PFSK-1 (cell line): ENCODE data around the gene OGFR.

Source experiments
- POLR2AphosphoS5 ChIP-seq: IDR thresholded peaks from 2 replicates; pipeline ENCODE4 v1.6.1; 2012; ENCODE audit warnings: low read depth, mild to moderate bottlenecking, control low read depth, low read length, moderate library complexity
- REST ChIP-seq, 2 experiments: IDR thresholded peaks; 2 replicates each; pipeline versions ENCODE4 v1.6.1 to v1.8.0; 2011 to 2012; ENCODE audit warnings: low read depth in 2 of 2, low read length in 2 of 2, control low read depth in 1 of 2, inconsistent platforms in 1 of 2, mild to moderate bottlenecking in 1 of 2, moderate library complexity in 1 of 2; ENCODE audit not compliant: insufficient read depth in 1 of 2
- TAF1 ChIP-seq: IDR thresholded peaks from 2 replicates; pipeline ENCODE4 v1.6.1; 2012; ENCODE audit warnings: low read length, control low read depth, borderline replicate concordance; ENCODE audit not compliant: insufficient read depth

- TF ChIP-seq POLR2AphosphoS5, result no peak
- no peak for TF ChIP-seq REST (IDR thresholded peaks at IDR 0.05; ENCODE audit: insufficient read depth in 1 of 2, low read depth in 2 of 2, low read length in 2 of 2)
- TF ChIP-seq TAF1, result no peak
Observed at GRCh38 chr20:62822239-62822787, 17.7 kb downstream of the OGFR start.
